Ecto neural progenitor cell (in vitro differentiated cells): Measurements from ENCODE around the gene D2HGDH.
"Not testable (repeated sequence)": the region's sequence is repeated elsewhere in the genome, so short reads cannot be mapped to it uniquely, and the experiment has no call there.

Experiments used
- DNase-seq: peaks from one replicate; pipeline ENCODE4 v3.0.0-alpha.2; 2018; ENCODE audit warnings: low spot score

The D2HGDH gene

DNA sequence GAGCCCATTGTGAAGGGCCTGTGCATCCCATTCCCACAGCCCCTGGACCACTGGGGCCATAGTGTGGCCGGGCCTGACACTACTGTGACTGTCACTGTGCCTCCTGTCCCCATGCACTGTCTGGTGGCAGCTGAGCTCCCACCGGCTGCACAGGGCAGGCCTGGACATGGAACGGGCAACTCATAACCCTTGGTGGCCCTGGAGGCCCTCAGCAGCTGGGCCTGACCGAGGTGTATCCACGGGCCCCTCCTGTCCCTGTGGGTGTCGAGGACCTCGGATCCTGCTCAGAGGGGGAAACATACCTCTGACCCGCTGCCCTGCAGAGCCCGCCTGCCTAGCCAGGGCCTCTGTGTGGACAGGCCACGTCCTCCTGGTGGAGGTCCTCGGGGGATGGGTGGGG is 34.4 kb downstream of the D2HGDH start:
- DNase-seq: no peak

DNA sequence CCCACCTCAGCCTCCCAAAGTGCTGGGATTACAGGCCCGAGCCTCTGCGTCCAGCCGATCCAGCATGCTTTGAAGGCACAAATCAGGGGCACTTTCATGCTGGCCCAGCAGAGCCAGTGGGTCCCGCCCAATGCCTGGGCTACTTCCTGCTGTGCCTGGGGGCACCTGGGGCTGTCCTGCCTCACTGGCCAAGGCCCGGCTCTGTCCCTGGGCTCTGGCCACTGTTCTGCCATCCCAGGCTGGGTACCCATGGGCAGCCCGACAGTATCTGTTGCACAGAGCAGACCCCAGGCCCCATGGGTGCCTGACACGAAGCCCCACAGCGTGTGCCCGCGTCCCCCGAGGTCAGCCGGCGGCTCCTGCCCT is 35.4 kb downstream of the D2HGDH start:
- no peak for DNase-seq

DNA sequence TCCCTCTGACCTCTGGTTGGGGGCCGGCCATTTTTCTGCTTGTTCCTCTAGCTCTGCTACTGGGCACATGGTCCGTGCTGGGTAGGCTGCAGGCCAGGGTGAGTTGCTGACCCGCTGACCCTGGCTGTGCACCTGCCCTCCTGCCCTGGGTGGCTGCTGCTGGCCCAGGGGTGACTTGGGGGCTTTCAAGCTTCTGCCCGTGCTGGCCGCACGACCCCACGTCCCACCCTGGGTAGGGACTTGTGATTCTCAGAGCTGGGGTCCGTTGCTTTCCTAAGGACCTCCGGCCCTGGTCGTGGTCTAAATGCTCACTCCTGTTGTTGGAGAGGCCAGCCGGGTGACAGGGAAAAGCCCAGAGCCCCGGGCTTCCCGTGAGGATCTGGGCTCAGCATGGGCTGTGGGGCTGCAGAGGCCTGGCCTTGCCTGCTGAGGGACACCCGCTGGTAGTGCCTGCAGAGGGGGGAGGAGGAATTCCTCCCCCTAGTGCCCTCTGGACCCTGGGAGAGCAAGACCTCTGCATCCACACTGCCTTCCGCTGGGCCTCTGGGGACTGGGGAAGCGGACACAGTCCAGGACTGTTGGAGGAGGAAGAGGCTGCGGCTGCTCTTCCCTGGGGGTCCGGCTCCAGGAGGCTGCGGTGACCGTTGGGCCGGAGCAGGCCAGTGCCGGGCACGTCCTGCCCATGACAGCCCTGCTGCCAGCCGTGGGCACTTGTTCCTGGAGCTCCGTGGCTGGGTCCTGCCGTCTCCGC is 35.9 kb downstream of the D2HGDH start:
- peak; percentile 60 for DNase-seq

DNA sequence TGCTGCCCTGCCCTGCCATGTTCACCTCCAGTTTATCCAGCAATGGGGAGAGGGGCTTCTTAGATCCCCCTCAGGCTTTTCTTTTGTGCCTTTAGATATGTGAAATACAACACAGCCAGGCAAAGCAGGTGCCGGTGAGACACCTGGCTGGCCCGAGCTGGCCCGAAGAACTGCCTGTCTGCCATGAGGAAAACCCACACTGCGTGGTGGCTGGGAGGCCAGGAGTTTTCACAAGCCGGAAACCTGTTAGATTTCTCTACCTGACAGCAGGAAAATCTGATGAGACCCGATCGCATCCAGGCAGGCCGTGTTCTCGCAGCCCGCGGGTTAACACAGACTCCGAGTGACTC is 36.5 kb downstream of the D2HGDH start:
- DNase-seq: no peak

DNA sequence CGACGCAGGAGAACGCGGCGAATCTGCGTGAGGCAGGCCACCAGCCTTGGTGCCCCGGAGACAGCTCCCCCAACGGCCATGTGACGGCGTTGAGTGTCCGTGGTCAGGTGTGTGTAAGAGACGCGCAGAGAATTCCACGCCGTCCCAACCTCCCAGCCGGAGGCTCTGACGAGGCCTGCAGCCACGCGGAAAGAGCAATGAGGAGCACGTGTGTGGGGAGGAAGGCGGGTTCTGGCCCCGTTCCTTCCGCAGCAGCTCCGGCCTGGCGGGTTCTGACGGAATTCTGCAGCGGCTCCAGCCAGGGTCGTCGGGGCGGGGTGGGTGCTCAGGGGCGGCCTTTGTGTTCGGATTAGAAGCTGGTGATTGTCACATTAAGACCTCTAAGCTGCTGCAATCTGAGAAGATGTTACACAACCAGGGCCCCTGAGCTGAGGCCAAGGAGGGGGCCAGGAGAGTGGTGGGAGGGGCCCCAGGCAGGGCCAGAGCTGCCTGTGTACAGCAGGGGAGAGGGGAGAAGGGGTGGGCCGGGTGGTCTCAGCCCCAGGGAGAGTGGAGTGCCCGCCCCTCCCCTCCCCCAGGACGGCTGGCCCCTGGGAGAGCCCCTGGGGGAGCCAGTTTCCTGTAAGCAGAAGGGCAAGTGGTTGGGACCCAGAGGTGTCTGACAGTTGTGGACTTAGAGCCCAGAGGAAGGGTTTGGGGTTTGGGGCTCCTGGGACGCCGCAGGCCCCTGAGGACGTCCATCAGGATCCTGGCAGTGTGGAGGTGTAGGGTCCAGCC is 37.0 kb downstream of the D2HGDH start:
- DNase-seq: peak; percentile 89

DNA sequence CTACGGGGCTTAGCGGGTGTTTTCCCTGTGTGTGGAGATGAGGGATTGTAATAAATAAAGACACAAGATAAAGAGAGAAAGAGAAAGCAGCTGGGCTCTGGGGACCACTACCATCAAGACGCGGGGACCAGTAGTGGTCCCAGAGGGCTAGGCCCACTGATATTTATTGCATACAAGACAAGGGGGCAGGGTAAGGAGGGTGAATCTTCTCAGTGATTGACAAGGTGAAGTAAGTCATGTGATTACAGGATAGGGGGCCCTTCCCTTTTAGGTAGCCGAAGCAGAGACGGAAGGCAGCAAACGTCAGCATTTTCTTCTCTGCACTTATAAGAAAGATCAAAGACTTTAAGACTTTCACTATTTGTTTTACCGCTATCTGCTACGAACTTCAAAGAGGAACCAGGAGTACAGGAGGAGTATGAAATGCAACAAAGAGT is 37.7 kb downstream of the D2HGDH start:
- no peak for DNase-seq

DNA sequence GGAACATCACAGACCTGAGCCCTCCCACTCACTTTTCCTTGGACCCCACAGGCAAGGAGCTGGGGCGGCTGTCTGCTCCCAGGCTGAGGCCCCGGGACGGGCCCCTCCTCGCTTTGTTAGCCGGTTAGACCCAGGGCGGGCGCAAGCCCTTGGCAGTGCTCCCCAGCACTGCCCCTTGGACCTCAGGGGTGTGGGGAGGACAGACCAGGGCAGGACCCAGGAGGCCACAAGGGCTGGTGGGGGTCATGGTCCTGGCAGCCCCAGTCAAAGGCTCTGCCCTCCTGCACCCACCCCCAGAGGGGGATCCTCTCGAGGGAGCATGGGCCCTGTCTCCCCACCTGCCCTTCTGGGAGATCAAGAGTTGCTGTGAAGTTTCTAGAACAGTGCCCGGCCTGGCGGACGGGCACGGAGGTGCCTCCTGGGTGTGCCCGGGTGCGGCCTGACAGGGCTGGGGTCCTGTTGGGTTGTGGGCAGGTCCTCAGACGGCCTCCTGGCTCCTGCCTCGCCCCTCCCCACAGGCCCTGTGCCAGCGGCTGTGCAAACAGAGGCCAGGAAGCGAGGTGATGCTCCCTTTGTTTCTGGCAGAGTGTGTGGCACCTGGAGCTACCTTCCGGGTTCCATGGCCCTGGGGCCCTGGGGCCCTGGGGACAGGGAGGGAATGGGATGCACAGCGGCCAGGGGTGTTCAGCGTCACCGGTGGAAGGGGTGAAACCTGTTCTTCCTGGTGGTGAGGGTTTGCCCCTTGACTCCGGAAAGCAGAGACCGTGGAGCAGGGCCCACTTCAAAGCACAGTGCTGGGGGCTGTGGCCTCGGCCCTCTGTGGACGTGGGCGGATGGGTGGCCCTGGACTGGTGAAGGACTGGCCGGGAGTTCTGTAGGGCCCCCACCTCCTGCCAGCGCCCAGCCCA is 39.3 kb downstream of the D2HGDH start:
- DNase-seq: peak; percentile 45

DNA sequence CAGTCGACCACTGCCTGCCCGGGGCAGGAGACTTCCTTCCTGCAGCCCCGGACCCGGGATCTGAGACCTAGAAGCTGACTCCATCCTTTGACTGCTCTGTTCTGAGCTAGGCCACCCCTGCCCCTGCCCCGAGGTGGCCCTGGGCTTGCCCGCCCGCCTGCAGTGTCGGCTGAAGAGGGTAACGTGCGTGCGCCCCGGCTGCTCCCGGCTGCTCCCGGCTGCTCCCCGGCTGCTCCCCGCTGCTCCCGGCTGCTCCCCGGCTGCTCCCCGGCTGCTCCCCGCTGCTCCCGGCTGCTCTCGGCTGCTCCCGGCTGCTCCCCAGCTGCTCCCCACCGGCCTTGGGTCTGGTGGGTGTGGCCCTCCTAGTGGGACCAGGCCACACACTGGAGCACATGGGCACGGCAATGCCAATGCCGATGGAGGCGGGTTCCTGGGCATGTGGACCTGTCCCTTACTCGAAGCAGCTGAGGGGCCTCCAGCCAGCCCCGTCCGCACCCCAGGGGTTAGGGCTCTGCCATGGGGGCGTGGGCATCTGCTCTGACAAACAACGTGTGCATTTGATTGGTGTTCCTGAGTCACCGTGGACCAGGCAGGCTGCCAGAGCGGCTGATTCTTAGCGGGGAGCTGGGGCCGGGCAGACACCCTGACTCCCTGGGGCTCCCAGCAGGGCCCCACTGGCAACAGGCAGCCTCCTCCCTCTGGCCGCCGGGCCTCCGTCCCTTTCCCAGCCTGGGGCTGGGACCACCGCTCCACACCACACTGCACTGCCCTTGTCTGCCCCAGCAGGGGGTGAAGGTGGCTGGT is 40.2 kb downstream of the D2HGDH start:
- peak; percentile 48 for DNase-seq

DNA sequence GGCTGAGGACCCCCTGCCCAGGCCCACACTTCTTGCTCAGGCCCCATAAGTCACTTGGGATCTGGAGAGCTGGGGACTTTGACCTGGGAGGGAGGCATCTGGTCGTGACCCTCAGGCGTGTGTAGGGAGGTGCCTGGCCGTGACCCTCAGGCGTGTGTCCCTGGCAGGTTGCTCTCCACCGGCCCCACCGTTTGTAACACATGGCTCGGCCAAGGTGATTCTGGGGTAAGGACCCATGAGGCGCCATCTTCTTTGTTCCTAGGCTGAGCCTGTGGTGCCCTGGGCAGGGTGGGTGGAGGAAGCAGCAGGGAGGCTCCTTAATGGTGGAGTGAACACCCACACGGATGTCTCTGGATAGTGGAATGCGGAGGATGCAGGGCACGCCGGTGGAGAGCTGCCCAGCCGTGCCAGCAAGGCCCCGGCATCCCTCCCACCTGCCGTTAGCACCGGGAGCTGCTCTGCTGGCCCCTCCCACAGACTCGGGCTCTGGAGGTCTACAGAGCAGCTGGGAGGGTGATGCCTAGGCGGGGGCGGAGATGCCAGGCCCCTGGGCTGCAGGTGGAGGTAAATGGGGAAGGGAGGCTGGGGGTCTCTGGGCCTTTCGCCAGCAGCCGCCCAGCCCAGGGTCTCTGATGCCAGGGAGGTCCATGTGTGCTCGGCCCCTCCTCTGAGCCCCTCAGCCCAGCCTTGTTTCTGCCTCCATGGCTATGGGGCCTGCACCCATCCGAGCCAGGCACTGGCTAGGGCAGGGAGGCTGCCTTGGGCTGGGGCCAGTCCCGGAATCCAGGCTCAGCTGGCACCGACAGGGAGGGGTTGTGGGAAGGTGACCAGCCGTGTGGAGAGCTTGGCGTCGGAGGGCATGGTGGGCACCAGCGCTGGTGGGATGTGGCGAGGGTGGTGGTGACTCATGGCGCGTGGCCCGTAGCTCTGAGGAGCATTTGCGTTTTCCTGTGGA is 41.1 kb downstream of the D2HGDH start:
- peak; percentile 45 for DNase-seq

DNA sequence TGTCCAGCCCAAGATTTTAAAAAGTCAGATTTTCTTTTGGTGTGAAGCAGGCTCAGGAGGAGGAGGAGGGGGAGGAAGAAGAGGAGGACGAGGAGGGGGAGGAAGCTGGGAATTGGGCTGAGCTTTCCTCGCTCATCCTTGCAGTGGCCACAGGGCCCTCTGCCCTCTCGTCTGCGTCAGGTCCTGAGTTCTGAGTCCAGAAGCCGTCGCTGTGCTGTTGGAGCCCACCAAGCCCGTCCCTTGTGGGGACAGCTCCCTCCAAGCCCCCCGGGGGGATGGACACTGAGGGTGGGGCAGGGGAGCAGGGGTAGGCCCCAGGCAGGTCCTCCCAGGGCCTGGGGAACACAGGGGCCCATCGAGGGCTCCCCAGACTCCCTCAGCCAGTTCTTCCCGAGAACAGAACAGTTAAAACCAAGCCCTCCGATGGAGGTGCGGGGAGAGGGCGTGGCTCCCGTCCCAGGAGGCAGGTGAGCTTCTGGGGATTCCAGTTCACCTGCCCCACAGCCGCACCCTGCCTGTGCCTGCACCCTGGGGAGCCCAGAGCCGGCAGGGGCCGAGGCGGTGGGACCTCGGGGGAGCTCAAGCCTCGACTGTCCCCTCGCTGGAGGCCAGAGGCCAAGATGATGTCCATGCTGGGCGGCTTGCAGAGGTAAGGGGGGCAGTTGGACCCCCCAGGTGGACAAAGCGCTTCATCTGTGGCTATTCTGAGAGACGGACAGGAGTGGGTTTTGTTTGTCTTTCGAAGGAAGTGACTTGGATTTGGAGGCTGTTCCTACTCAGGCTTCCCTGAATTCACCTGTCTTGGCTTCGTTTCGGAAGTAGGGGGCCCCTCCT is 42.1 kb downstream of the D2HGDH start, which contains the start of gene GAL3ST2:
TSS of gene GAL3ST2 (plus strand) at position 487 of the 834 bp plus-strand sequence. CDS start at position 621, 134 bp downstream.
- DNase-seq: no peak

DNA sequence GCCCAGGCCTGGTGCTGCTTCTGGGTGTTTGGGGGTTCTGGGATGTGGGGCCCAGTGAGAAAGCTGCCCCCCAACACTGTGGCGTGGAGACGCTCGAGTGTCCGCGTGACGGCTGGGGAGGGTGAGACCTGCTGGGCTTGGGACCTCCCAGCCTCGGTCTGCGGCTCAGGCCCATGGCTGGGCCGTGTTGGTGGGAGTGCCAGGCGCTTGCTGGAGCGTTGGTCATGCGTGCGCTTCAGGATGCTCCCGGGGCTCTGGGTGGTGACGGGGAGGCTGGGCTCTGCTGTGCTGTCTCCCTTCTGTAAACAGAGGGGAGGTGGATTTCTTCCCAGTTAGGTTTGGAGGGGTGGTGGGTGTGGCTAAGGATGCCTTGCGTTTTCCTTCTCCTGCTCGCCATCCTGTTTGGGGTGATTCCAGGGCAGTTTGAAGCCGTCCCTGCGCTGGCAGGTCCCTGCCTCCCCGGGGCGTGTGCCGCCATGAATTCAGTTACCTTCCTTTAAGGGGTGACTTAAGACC is 42.8 kb downstream of the D2HGDH start:
- DNase-seq: peak; percentile 43

DNA sequence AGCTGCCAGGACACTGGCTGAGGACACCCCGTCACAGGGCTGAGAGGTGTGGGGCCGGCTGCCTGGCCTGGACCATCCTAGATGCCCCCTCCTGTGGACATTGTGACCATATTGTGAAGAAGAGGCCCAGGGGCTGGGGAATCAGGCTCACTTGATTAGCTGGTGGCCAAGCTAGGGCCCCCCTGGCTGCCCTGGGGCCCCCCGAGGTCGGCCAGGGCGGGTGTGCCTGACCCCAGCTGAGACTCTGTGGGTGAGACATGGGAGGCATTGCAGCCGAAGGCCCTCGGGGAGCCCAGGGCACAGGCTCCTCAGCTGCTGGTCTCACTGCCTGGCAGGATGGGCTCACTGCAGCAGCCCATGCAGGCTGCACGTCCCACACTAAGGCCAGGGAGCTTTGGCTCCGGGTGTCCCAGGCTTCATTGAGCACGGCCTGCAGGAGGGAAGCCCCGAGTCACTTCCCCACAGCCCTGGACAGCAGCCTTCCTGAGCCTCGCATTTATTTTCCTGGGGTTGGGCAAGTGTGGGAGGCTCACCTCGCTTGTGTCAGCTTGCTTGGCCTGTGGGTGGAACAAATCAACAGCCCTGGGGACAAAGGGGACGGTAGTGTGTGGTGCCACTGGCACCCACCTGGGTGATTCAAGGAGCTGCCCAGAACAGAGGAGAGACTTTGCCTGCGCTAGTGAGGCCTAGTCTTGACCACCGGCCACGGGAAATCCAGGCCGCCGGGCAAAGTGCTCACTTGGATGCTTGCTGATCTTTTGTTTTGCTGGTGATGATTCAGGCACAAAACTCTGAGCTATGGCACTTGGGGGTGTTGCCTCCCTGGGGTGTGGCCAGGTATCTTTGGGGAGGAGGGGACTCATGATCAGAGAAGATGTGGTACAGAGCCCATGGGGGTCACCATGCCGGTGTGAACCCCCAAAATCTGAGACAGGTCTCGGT is 43.5 kb downstream of the D2HGDH start:
- DNase-seq: peak; percentile 48

DNA sequence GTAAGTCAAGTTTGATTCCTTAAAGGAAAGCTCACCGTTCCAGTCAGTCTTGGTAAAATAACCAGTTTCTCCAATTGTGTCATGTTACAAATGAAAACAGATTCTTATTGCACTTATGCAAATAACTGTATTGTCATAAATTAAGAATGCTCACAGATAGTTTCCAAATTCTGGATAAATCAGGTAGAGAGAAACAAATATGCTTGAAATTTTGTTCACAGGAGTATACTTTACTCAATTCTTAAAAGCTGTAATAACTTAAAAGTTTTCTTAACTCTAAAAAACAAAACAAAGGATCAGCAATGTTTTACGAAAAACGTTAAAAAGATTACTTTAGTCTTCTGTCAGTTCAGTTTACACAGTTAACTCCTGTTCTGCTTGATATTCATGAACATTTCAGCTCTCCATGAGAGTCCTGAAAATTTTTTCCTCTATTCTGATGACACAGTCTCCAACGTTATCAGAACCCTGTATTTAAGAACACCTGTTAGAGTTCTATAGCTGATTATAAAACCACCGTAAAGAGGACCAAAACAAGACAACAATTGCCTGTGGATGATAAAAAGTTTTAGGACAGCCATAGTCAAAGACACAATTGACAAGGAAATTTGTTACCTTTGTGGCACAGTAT is 46.6 kb downstream of the D2HGDH start:
- no peak for DNase-seq

DNA sequence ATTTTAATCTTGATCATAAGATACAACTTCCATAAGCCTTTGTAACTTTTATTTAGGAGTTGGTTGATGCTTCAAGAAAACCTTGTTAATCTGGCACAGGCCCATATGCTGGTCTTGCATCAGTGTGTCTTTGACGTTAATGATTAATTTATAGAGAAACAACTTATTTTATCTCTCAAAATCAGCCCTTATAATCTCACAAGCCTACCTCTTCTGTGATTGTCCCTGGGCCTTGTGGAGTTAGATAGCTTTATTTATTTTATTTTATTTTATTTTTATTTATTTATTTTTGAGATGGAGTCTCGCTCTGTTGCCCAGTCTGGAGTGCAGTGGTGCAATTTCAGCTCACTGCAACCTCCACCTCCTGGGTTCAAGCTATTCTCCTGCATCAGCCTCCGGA is 47.6 kb downstream of the D2HGDH start:
- DNase-seq: not testable (repeated sequence)

DNA sequence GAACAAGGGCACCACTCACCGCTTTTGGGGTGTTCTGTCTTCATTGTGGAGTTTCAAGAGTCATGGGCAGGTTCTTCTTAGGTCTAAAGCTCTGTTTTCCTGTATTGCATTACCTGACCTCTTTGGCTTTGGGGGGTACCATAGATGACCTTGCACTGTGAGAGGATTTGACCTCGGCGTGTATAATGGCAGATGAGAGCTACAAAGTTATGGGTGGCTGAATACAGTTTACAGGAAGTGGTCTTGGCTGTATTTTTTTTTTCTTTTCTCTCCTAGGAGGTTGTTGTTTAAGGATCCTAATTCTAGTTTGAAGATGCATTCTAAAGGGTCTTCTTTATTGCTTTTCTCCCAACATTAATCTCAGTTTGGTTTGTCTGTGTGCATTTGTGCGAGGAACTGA is 53.7 kb downstream of the D2HGDH start:
- no peak for DNase-seq

DNA sequence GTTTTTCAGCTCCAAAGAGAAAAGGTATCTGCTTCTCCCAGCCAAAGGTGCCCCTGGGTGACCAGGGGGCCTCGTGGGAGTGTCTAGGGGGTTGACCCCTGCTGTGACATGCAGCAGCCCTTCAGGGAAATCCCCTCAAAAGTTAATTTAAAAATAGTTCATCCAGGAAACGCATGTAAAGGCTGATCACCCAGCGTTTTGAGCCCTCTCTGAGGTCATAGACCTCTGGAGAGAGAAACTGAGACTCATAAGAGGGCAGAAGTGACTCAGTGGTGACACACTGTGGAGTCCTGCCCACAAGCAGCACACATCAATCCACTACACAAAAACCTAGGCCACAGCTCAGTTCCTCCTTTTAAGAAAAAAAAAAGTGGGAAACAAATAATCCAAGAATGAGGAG is 54.1 kb downstream of the D2HGDH start:
- DNase-seq: no peak

DNA sequence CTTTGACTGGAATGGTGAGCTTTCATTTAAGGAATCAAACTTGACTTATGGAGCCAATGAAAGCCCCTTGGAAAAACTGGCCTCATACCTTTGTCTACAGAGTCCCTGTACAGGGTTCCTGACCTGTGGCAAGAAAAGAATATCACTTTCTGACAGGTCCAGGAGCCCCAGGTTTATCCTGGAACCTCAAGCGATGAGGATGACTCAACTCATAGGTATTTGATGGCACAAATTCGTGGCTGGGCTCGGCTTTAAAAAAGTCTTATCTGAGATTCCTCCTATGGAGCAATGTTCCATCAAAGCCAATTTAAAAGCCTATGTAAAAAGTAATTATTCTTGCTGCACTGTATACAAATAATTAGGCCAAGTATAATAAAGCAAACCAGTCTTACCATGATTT is 57.0 kb downstream of the D2HGDH start:
- DNase-seq: not testable (repeated sequence)

DNA sequence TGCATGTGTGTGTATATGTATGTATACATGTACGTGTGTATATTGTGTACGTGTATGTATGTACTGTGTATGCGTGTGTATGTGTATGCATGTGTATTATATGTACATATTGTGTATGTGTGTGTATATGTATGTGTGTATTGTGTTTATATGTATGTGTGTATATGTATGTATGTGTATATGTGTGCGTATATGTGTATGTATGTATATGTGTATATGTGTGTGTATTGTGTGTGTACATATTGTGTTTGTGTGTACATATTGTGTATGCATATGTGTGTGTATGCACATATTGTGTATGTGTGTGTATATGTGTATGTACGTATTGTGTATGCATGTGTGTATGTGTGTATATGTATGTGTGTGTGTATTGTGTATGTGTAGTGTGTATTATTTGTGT is 59.0 kb downstream of the D2HGDH start:
- no peak for DNase-seq
